Measurements from ENCODE around the gene CARD9.

Gene CARD9

DNA sequence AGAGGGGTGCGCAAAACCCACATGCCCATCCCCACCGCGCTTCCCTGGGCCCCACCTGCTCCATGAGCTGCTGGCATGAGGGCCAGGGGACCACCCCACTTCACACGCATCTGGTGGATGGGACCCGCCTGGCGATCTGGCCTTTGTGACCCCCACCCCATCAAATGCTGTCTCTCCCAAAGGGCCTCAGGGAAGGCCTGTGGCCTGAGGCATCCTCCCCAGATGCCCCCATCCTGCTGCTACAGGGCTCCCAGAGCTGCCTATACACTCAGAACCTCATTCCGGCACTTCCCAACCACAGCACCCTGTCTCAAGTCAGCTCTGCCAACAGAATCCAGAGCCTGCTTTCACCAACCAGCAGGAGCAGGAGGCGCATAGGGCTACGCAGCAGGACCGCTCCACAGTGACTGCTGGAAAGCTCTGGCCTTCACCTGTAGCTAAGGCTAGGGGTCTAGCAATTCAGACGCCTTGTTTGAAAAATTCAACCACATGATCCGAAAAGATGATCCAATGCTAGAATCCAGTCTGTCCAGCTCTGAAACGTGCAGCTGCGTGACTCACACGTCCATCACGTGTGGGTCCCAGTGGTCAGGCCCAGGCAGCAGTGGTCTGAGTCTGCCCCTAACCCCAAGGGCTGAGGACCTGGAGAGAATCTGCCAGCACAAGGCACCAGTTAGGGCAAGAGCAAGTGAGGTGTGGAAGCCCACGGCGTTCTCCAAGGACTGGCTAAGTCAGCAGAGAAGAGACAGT lies 27.9 kb upstream of the CARD9 start:
- in situ Hi-C loops (cut with MboI; ENCODE audit: low sequenced_read_pairs): no loop called here

DNA sequence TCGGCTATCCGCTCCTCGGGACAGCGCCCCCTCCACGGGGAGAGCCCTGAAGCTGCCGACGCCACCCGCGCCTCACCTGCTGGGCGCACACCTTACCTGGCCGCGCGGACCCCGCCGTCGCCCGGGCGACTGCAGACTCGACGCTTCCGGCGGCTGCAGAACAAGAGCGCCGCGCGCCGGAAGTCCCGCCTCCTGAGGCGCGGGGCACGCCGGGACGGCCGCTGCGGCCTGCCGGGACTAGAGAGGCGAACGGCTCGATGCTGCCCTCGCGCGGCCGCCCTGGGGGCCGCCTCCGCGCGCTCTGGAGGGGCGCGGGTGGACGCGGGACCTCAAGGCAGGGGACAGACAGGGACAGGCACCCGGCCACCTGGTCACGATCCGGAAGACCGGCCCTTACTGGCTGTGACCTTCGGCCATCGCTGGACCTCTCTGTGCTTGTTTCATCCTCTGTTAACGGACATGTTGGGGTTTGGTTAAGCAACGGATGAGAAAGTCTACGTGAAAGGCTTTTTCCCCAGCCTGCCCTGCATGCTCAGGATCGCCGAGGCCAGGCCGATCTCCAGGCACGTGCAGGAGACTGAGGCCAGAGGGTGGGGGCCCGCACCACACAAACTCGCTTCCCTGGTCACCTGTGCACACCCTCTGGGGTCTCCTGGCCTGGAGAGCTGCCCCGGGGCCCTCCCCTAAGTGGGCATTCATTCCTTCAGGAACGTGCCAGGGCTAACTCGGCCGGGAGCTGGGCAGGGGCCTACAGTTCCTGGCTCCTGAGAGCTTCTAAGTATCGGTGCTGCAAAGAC lies 26.8 kb upstream of the CARD9 start, which contains the start of gene SNAPC4:
Gene SNAPC4 (minus strand): TSS at position 133 of the 797 bp plus-strand sequence. CDS start 1,742 bp downstream, outside the sequence.
- in situ Hi-C loops (cut with MboI; ENCODE audit: low sequenced_read_pairs): no loop called here

DNA sequence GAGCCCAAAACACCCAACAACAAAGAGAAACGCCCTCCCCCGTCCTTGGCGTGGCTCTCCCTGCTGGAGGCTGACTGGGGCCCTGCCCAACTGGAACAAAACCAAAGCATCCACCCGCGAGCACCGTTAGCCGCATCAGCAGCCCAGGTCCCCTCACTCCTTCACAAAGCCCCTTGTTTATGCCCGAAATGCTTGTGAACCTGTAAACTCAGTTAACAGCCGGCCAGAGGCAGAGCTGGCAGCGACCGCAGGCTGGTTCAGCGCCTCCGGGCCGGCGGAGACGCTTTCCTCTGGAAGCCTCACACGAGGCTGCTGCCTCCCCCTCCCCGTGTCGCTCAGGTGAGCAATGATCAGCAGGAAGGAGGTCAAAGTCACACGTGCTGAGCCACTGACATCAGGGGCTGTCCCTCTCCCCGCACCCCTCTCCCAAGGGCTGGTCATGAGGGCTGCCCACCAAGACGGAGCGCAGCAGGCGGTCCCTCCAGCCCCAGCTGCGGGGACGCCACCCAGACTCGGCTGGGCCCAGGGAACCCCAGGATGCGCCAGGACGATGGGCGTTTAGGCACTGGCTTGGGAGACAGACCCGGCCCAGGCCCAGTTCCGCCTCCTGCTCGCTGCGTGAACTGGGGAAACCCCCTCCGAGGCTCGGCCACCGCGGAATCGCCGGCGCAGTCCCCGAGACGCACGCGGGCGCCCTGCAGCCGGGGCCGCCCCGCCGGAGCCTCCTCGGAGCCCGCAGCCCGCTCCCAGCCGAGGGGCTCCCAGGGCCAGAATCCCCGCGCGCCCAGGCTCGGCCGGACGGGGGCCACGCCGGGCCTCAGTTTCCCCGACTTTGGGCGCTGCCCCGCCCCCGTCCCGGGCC lies 25.9 kb upstream of the CARD9 start:
- in situ Hi-C loops (cut with MboI; ENCODE audit: low sequenced_read_pairs): no loop called here

DNA sequence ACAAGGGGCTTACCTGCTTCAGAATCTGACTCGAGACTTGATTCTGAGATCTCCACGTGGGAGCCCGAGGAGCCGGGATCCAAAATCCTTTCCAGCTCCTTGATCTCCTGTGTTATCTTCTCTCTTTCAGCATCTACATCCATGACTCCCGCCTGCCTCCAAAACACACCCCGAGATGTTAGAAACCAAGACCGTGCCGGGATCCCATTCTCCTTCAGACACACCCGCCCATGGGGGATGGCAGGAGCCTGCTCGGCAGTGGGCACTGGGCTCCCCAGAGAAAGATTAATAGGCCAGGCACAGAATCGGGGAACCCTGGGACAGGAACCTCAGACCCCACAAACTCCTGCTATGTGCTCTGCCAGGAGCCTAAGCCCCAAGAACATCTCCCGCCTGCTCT lies 24.8 kb upstream of the CARD9 start:
- in situ Hi-C loops (cut with MboI; ENCODE audit: low sequenced_read_pairs): no loop called here

DNA sequence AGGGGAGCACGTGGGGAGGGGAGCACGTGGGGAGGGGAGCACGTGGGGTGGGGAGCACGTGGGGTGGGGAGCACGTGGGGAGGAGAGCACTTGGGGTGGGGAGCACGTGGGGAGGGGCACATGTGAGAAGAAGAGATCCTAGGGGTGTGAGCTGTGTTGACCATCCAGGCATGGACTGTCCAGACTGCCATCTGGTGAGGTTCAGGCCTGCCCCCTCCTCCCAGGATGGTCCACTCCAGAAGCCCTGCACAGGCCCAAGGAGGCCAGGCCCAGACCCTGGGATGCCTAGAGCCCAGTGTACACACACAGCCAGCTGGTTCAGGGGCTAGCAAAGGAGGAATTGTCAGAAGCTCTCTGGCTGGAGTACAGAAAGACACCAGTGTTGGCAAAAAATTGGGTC lies 24.2 kb upstream of the CARD9 start:
- in situ Hi-C loops (cut with MboI; ENCODE audit: low sequenced_read_pairs): no loop called here

DNA sequence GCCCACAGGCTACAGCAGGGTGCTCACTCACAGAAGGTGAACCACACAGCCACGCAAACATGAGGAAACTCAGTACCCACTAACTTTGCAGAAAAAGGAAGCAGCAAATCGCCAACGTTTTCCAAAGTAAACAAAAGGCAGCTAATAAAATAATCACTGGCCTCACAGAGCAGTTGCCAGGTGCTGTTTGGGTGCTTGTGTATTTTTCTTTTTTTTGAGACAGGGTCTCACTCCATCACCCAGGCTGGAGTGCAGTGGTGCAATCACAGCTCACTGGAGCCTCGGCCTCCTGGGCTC lies 22.7 kb upstream of the CARD9 start:
- in situ Hi-C loops (cut with MboI; ENCODE audit: low sequenced_read_pairs): no loop called here

DNA sequence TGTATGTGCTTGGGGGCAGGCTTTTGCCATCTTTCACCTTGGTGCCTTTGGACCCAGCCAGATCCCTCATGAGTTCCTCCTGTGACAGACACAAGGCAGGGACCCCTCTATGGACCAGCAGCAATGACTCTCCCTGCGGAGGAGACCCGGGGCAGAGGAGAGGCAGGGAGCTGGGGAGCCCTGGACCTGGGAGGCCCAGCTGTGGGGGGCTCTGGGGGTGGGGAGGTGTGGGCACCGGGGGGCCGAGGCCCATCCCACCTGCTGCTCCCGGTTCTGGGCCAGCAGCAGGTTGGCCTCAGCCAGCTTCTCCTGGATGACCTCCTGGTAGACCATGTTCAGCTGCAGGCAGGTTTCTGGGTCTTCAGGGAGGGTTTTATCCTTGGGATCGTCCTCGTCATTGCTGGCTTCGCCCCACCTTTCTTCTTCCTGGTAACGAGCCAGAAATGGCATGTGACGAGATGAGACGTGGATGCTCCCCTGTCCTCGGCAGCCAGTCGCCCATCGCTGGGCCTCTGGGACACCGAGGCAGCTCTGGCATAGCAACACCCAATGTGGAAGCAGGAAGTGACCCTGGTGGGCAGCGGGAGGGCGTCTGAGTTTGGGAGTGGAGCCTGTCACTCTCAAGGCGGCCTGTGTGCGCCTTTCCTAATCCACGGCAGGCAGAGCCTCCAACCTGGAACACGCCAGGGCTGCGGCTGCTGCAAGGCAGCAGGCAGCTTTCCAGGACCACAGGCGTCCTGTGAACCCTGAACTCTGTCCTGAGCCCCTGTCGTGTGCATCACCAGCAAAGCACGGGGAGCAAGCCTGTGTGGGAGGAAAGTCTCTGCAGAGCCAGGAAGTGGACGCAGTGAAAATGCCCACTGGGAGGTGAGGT lies 22.1 kb upstream of the CARD9 start:
- in situ Hi-C loops (cut with MboI; ENCODE audit: low sequenced_read_pairs): no loop called here

DNA sequence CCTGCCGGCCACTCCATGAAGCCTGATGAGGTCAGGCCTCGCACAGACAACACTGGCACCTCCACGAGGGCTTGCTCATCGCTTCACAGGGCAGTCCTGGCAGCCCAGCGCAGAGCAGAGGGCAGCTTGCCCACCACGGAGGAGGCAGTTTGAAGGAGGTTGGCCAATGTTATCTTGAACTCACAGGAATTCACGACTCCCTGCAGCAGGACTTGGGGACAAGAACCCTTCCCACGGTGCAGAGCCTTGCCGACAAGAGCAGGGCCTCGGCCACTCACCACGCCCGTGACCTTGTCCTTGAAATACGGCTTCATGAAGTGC lies 21.5 kb upstream of the CARD9 start:
- in situ Hi-C loops (cut with MboI; ENCODE audit: low sequenced_read_pairs): no loop called here

DNA sequence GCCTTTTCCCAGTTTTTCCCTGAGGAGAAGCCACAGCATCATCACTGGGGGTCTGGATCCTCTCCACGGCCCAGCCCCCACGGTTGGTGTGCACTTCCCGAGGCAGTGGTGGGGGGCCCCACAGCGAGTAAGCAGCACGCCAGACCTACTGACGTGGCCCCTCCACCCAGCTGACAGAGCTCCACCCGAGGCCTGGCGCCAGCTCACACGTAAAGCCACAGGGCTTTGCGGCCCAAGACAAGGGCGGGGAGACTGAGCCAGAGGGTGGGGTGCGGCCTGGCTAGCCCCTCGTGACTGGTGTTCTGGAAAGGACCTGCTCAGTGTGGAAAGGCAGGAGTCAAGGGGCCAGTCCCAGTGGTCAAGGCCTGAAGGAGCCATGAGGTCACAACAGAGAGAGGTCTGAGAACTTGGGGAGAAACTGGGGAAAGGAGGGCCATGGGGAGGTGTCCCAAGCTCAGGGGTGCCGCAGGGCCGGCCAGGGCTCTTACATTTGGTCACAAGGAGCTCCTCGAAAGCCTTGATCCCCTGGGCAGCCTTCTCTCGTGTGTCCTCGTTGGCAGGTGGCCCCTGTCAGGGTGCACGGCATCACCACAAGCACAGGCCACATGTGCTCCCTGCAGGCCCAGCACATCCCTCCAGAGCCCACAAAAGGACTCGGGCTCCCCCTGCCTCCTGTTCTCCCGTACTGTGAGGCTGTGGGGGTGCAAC lies 21.0 kb upstream of the CARD9 start:
- in situ Hi-C loops (cut with MboI; ENCODE audit: low sequenced_read_pairs): no loop called here

DNA sequence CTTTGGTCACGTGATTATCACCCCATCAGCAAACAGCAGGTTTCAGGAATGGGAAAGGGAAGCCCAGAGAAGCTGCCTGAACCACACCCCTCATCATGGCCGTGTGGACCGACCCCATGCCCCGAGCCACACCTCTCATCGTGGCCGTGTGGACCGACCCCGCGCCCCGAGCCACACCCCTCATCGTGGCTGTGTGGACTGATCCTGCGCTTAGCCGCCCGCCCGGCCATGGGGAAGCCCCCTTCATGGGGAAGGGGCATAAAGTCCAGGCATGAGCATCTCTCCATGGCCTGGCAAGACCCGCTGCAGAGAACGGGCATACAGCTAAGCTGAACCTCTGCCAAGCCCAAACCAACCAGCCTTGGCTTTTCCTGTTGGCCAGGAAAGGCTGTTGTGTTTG lies 20.1 kb upstream of the CARD9 start:
- in situ Hi-C loops (cut with MboI; ENCODE audit: low sequenced_read_pairs): no loop called here

DNA sequence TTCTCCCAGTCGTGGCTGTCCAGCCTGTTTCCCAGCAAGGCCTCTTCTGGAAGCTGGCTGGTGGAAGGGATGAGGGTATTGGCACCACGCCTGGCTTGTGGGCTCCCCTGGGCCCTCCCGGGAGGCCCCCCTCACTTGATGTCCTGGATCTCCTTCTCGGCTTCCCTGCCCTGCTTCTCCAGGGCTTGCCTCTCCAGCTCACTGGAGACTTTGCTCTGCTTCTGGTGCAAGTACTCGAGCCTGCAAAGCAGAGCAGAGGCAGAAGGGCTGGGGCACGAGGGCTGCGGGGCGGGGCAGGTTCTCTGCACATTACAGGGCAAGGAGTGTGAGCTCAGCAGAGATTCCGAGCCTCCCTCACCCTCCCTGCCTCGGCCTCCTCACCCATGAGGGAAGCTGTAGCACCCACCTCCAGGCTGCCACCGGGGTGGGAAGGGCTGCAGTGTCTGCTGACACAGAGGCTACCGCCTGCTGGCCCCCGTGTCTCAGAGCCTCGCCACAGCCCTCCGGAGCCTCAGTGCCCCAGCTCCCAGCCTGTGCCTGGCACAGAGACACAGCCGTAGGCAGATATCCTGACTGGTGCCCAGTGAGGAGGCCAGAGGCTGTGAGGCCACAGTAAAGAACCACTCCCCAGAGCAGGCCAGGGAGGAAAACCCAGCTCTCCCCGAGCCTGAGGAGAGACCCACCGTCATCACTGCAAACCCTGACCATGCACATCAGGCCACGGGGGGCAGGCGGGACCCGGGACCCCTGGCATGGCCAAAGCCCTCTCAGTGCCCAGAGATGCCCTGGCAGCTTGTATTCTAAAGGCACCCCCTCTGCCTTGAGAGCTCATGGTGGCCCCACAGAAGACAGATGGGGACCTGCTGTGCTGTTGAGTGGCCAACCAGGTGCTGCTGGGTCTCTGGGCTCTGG lies 19.3 kb upstream of the CARD9 start:
- in situ Hi-C loops (cut with MboI; ENCODE audit: low sequenced_read_pairs): no loop called here

DNA sequence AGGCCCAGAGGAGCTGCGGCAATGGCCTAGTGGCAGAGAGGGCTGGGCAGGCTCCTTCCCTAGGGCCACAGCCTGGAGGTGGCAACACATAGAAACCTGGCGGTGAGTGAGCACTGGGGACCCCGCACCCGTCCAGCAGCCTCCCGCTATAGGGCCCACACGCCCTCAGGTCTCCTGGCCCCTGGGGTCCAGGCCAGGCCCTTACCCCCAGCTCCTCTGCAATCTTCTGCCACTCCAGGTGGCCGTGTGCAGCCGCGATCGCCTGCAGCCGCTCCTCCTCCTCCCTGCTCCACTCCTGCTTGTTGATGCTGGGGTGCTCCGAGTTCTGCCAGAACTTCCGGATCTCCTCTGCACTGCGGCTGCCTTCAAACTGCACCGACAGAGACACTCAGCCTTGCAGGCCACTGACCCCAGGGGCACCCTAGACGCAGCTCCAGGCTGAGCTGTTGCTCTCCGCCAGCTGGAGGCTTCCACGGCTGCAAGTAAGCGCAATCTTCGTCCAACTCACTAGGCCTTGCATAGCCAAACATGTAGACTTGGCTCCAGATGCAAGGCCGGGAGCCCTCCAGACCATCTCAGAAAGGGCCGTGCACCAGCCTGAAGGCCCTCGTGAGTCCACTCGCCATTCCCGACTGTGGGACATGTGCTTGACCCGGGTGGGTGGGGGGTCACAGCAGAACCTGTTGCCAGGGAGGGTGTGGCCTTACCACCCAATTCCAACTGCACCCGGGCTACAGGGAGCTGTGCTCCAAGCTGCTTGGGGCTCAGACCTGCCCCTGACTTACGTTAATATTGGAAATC lies 18.5 kb upstream of the CARD9 start:
- in situ Hi-C loops (cut with MboI; ENCODE audit: low sequenced_read_pairs): no loop called here

DNA sequence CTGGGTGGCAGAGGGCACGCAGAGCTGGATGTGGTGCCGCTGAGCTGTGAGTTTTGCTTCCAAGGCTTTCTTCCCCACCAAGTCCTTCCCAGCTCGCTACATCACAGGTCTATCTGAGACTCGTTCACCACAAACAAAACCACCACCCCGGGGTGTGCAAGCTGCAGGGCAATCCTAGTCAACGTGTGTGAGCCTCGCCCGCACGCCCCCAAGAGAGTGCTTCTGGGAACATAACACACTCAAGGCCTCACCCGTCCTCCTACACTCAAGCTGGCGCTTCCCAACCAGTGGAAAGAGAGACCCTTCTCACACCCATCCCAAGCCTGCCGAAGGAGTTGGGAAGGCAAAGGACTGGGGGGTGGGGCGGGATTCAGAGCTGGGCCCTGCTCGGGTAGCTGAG lies 15.9 kb upstream of the CARD9 start:
- in situ Hi-C loops (cut with MboI; ENCODE audit: low sequenced_read_pairs): no loop called here

DNA sequence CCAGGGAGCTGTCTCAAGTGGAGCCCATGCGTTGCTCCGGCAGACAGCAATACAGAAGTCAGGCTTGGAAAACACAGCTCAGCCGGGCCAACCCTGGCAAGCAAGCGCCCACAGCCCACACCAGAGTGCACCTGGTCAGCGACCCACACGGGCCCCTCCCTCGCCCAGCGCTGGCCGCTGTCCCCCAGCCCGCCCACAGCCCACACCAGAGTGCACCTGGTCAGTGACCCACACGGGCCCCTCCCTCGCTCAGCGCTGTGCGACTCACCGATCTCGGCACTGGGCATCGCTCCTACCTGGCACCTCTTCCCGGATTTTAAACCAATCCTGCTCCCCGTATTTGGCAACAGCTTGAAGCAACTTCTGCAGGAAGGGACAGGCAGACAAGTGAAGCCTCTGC lies 13.7 kb upstream of the CARD9 start:
- in situ Hi-C loops (cut with MboI; ENCODE audit: low sequenced_read_pairs): no loop called here

DNA sequence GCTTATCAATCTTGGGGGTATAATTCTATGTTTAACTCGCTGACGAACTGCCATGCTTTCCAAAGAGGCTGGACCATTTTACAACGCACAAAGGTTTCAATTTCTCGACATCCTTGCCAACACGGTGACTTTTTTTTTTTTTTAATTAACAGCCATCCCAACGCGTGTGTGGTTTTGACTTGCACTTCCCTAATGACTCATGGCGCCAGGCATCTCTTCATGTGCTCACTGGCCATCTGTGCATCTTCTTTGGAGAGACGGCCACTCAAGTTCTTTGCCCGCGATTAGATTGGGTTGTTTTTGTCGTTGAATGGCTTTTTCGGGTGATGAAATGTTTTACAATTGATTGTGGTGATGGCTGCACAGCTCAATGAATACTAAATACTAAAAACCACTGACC lies 12.5 kb upstream of the CARD9 start:
- in situ Hi-C loops (cut with MboI; ENCODE audit: low sequenced_read_pairs): no loop called here

DNA sequence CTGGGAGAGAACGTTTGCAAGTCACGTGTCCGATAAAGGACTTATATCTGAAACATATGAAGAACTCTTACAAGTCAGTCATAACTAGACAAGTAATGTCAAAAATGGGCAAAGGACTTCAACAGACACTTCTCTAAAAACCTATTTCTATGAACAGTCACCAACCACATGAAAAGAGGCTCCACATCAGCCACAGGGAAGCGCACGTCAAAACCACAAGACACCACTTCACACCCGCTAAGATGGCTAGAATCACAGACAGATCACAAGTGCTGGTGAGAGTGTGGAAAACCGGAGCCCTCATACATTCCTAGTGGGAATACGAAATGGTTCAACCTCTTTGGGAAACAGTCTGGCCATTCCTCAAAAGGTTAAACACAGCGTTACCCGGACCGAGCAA lies 11.5 kb upstream of the CARD9 start:
- in situ Hi-C loops (cut with MboI; ENCODE audit: low sequenced_read_pairs): no loop called here

DNA sequence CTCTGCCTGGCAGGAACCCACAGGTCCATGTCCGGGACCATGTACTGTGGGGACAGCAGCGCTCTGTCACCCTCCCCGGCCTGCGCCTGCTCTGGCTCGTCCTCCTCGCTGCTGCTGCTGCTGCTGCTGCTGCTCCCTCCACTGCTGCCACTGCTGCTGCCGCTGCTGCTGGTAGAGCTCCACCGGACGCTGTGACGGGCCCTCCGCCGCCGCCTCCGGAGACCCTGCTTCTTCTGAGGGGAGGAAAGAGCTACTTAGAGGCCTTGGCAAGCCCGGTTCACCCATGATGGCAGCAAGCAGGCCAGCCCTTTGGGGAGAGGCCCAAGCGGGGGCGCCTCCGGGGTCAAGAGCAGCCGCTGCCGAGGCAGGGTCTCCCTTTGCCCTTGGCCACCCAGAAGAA lies 10.0 kb upstream of the CARD9 start:
- in situ Hi-C loops (cut with MboI; ENCODE audit: low sequenced_read_pairs): no loop called here

DNA sequence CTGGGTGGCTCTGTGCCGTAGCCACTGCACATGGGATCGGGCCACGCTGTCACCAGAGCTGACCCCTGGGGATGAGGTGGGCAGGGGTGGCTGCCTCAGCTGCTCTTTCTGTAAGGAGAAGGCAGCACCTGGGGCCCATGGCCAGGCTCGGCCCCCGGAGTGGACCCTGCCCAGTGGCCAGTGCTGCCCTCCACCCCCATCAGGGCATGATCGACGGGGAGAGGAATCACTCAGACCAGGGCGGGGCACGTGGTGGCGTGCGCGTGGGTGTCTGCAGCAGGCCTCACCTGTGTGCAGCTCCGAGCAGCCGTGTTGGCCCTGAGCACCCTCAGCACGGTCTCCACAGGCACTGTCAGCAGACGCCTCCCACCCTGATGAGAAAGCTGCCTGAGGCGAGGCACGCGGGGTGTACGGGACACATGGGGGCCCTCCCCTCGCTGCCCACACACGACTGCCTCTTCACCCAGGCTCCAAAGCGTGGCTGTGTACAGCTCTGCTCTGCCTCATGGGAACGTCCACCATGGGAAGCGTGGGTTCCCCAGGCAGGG lies 8.6 kb upstream of the CARD9 start:
- in situ Hi-C loops (cut with MboI; ENCODE audit: low sequenced_read_pairs): no loop called here
